Measurements from ENCODE around the gene NKD1. TPM values are rescaled to one million over a fixed set of nuclear protein-coding genes. Genes with fewer than 3 reads are reported as not detected.

The NKD1 gene
- total RNA-seq, 2 experiments from 2014 or later: 0.67 to 1.6 TPM

- no peak overlapping the region for H3K4me3 Mint-ChIP-seq
- H3K27ac Mint-ChIP-seq: no peak overlapping the region
- POLR2A ChIA-PET: no interaction called here
- H3K27me3 Mint-ChIP-seq: no peaks in the 10 kb centered on the region
- H3K4me1 Mint-ChIP-seq (ENCODE audit: low read depth): peaks cover 10% of the 10 kb centered on the region
- no peaks in the 10 kb centered on the region for H3K36me3 Mint-ChIP-seq
- CTCF ChIA-PET: no interaction called here
- intact Hi-C loops (cut with micrococcal nuclease): no loop called here
- H3K9me3 Mint-ChIP-seq: no peaks in the 10 kb centered on the region
- DNase-seq: no peak
Observed at GRCh38 chr16:50595859-50596258, 47.7 kb downstream of the NKD1 start.

GRCh38 chr16:50596762-50597450 is 48.7 kb downstream of the NKD1 start:
- Mint-ChIP-seq H3K9me3 (no peaks in the 10 kb centered on the region), H3K27ac (no peak overlapping the region), H3K27me3 (no peaks in the 10 kb centered on the region), H3K36me3 (no peaks in the 10 kb centered on the region), H3K4me1 (ENCODE audit: low read depth) (peaks cover 12% of the 10 kb centered on the region), H3K4me3 (no peak overlapping the region)
- no peak for DNase-seq
- CTCF ChIA-PET: no interaction called here
- POLR2A ChIA-PET: no interaction called here
- intact Hi-C loops (cut with micrococcal nuclease): no loop called here

GRCh38 chr16:50597563-50598255 is 49.5 kb downstream of the NKD1 start:
- intact Hi-C loops (cut with micrococcal nuclease): no loop called here
- H3K36me3 Mint-ChIP-seq: no peaks in the 10 kb centered on the region
- POLR2A ChIA-PET: no interaction called here
- no peak overlapping the region for H3K27ac Mint-ChIP-seq
- no peak for DNase-seq
- H3K9me3 Mint-ChIP-seq: no peaks in the 10 kb centered on the region
- no peaks in the 10 kb centered on the region for H3K27me3 Mint-ChIP-seq
- peaks cover 20% of the 10 kb centered on the region for H3K4me1 Mint-ChIP-seq (ENCODE audit: low read depth)
- no peak overlapping the region for H3K4me3 Mint-ChIP-seq
- CTCF ChIA-PET: no interaction called here

DNA sequence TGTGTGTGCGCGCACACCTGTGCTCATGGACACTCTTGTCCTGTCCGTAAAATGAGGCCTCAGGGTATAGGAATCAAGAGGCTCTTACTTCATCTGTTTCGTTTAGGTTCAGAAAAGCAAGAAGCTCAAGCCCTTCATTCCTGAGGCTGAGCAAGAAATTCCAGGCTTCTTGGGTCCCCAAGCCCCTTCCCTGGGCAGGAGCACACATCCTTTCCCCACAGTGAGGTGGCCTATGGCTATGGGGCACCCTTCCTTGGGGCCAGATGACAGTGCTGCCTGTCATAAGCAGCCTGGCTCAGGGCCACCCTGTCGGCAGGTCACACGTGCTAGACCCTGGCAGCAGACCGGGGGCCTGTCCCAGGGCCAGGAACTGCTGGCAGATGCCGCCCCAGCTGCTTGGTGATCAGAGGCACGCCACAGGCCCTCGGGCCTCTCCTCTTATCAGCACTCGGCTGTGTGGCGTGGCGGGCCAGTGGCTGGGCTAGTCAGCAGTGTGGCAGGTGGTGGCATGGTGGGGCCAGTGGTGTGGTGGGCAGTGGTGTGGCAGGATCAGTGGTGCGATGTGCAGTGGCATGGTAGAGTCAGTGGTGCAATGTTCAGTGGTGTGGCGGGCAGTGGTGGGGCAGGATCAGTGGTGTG is 50.2 kb downstream of the NKD1 start:
- Mint-ChIP-seq H3K4me1 (ENCODE audit: low read depth) (peaks cover 27% of the 10 kb centered on the region), H3K4me3 (no peak overlapping the region), H3K27ac (no peak overlapping the region), H3K36me3 (no peaks in the 10 kb centered on the region), H3K27me3 (no peaks in the 10 kb centered on the region), H3K9me3 (no peaks in the 10 kb centered on the region)
- ChIA-PET CTCF (no interaction called here), POLR2A (no interaction called here)
- DNase-seq: no peak
- intact Hi-C loops (cut with micrococcal nuclease): no loop called here

- H3K9me3 Mint-ChIP-seq: no peaks in the 10 kb centered on the region
- POLR2A ChIA-PET: no interaction called here
- no peaks in the 10 kb centered on the region for H3K36me3 Mint-ChIP-seq
- peaks cover 30% of the 10 kb centered on the region for H3K4me1 Mint-ChIP-seq (ENCODE audit: low read depth)
- CTCF ChIA-PET: no interaction called here
- intact Hi-C loops (cut with micrococcal nuclease): no loop called here
- H3K27ac Mint-ChIP-seq: no peak overlapping the region
- H3K27me3 Mint-ChIP-seq: no peaks in the 10 kb centered on the region
- H3K4me3 Mint-ChIP-seq: no peak overlapping the region
- DNase-seq: no peak
Observed at GRCh38 chr16:50598936-50599361, 50.8 kb downstream of the NKD1 start.

DNA sequence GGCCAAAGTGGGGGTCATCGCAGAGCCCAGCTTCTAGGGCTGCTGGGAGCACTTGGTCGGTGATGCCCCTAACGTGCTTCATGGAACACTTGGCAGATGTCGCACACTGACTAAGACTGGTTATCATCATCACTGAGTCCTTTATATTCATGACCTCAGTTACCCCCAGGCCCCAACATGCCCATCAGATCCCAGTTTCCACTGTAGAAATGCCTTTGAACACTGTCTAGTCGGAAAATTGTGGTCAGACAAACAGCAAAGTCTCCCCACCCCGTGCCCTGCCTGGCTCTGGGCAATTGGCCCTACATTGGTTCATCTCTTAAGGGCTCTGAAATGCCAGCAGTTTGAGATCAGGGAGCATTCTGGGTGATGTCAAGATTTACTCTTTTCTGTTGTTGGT is 51.3 kb downstream of the NKD1 start:
- intact Hi-C loops (cut with micrococcal nuclease): no loop called here
- Mint-ChIP-seq H3K27me3 (no peaks in the 10 kb centered on the region), H3K9me3 (no peaks in the 10 kb centered on the region), H3K27ac (no peak overlapping the region), H3K4me3 (no peak overlapping the region), H3K36me3 (no peaks in the 10 kb centered on the region), H3K4me1 (ENCODE audit: low read depth) (peaks cover 30% of the 10 kb centered on the region)
- ChIA-PET CTCF (no interaction called here), POLR2A (no interaction called here)
- no peak for DNase-seq

DNA sequence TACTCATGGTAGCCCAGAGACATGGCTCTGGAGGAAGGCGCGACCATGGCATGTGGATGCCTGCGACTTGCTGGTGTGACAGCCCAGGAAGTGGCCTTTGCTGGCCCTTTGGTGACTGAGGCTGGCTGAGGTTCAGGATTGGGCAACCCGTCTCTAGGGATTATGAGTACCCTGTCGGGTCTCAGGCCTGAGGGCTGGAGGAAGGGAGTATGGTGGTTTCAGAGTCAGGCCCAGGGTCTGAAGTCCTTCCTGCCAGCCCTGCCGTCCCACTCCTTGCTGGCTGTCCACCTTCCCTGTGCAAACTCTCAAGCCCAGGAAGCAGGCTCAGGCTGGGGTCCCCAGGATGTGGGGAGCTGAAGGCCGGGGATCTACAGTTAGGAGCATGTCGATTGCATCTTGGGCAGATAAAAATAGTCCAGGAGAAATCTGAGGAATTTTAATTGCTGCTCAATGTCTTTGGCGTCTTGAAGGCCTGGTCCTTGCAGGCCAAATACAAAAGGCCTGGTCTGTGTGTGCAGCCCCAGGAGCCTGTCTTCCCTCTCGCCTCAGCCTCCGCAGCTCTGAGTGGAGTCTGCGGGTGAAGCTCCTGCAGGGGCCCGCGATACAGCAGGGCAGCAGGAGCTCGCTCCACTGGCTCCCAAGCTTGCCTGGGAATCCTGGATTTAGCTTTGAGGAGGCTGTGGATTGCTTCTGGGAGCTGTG is 52.5 kb downstream of the NKD1 start:
- DNase-seq: no peak
- H3K36me3 Mint-ChIP-seq: no peaks in the 10 kb centered on the region
- intact Hi-C loops (cut with micrococcal nuclease): no loop called here
- no peaks in the 10 kb centered on the region for H3K27me3 Mint-ChIP-seq
- peaks cover 30% of the 10 kb centered on the region for H3K4me1 Mint-ChIP-seq (ENCODE audit: low read depth)
- no peak overlapping the region for H3K27ac Mint-ChIP-seq
- no peaks in the 10 kb centered on the region for H3K9me3 Mint-ChIP-seq
- ChIA-PET CTCF (interaction anchor here (1.5 kb wide), 1 partner anchor 10 kb away, joined by 5 read pairs; no protein-coding TSS in a partner anchor), POLR2A (interaction anchor here (0.9 kb wide), 1 partner anchor 10 kb away, joined by 4 read pairs; no protein-coding TSS in a partner anchor)
- no peak overlapping the region for H3K4me3 Mint-ChIP-seq

- Mint-ChIP-seq H3K4me3 (no peak overlapping the region), H3K27ac (no peak overlapping the region), H3K36me3 (no peaks in the 10 kb centered on the region), H3K27me3 (no peaks in the 10 kb centered on the region), H3K4me1 (ENCODE audit: low read depth) (peaks cover 30% of the 10 kb centered on the region), H3K9me3 (no peaks in the 10 kb centered on the region)
- intact Hi-C loops (cut with micrococcal nuclease): no loop called here
- no peak for DNase-seq
- CTCF ChIA-PET: interaction anchor here (1.5 kb wide), 1 partner anchor 9 kb away, joined by 5 read pairs; no protein-coding TSS in a partner anchor
- POLR2A ChIA-PET: interaction anchor here (0.9 kb wide), 1 partner anchor 10 kb away, joined by 4 read pairs; no protein-coding TSS in a partner anchor
Observed at GRCh38 chr16:50601341-50601740, 53.1 kb downstream of the NKD1 start.

- Mint-ChIP-seq H3K9me3 (no peaks in the 10 kb centered on the region), H3K27ac (no peak overlapping the region), H3K36me3 (no peaks in the 10 kb centered on the region), H3K4me1 (ENCODE audit: low read depth) (peaks cover 30% of the 10 kb centered on the region), H3K27me3 (no peaks in the 10 kb centered on the region), H3K4me3 (no peak overlapping the region)
- intact Hi-C loops (cut with micrococcal nuclease): no loop called here
- POLR2A ChIA-PET: no interaction called here
- CTCF ChIA-PET: no interaction called here
- no peak for DNase-seq
Observed at GRCh38 chr16:50602126-50602525, 53.9 kb downstream of the NKD1 start.

DNA sequence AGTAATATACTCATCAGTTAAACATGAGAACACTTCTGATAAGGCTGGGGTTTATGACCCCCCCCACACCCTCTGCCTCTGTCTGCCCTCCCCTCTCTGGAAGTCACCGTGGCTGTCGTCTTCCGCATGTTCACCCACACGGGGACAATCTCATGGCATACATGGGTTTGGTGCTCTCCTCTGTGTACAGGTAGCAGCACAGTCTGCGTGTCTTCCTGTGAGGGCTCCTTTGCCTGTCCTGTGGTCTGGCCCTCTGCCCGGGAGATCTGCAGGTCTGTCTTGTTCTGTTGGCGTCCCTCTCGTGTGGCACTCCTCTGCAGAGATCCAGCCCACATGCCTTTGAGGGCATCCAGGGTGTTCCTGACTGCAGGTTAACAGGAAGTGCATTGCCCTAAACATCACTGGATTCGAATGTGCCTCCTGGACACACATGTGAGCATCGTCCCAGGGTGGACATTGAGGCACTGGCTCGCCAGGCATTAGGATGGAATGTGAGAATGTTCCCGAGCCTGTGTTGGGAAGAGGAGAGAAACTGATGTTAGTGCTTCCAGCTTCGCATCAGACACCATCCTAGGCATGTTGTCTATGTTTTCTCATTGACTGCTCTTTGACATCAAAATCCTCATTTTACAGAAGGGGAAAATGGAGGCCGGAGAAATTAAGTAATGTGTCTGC is 54.5 kb downstream of the NKD1 start:
- POLR2A ChIA-PET: no interaction called here

DNA sequence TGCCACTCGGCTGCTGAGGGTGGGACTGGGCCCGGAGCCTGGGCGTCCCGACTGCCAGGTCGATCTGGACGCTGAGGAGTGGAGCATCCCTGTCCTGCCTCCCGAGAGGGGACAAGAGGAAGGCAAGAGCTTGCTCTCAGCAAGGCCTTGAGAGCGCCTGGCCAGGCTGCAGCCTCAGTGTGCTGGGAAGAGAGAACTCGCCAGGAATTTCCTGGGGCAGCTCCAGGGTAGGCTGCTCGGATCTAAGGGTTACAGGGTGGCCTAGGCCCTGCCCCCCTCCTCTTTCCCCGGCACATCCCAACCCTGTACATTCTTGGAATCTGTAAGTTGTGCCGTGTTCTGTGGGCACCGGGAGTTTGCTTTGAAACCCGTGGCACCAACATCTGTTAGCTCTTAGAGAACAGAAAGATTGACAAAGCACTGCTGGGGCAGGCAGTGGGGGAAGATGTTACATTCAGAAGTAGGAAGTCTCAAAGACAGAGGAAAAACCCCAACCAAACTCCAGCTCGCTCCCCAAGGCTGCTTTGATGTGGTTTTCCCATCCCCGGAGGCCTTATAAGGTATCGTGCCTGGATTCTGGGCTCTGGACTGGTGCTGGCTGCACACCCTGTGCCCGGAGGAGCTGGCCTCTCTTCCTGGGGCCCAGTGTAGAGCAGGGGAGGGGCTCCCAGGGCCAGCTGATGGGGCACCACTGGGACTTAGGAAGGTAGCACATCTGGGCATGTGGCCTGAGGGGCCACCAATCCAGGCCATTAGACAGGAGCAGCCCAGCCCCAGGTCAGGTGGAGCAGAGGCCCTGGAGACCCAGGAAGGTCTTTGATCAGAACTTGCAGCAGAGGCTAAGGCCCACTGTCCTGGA is 55.2 kb downstream of the NKD1 start:
- peaks cover 30% of the 10 kb centered on the region for H3K4me1 Mint-ChIP-seq (ENCODE audit: low read depth)
- intact Hi-C loops (cut with micrococcal nuclease): no loop called here
- ChIA-PET POLR2A (no interaction called here), CTCF (interaction anchor here (0.9 to 1.8 kb wide), 2 partner anchors 63 to 203 kb away, joined by 4 to 6 read pairs; no protein-coding TSS in a partner anchor)
- DNase-seq: no peak
- H3K27ac Mint-ChIP-seq: no peak overlapping the region
- H3K27me3 Mint-ChIP-seq: no peaks in the 10 kb centered on the region
- H3K4me3 Mint-ChIP-seq: no peak overlapping the region
- H3K9me3 Mint-ChIP-seq: no peaks in the 10 kb centered on the region
- no peaks in the 10 kb centered on the region for H3K36me3 Mint-ChIP-seq

More for the DNA sequence above, 54.5 kb downstream of the NKD1 start:
- Mint-ChIP-seq H3K9me3 (no peaks in the 10 kb centered on the region), H3K27me3 (no peaks in the 10 kb centered on the region), H3K4me3 (no peak overlapping the region), H3K4me1 (ENCODE audit: low read depth) (peaks cover 30% of the 10 kb centered on the region), H3K27ac (no peak overlapping the region), H3K36me3 (no peaks in the 10 kb centered on the region)
- intact Hi-C loops (cut with micrococcal nuclease): no loop called here
- peak; percentile 33 for DNase-seq
- CTCF ChIA-PET: no interaction called here
